HG02884 (cell line): ENCODE results near the gene PANK2.
"Not testable (repeated sequence)": the region's sequence is repeated elsewhere in the genome, so short reads cannot be mapped to it uniquely, and the experiment has no call there.

ENCODE experiments used
- ATAC-seq: cut with Tn5 transposase; IDR thresholded peaks from one replicate; pipeline ENCODE4 v1.9.1; 2021; ENCODE audit warnings: mild to moderate bottlenecking, moderate library complexity; ENCODE audit not compliant: unreplicated experiment

Gene PANK2

DNA sequence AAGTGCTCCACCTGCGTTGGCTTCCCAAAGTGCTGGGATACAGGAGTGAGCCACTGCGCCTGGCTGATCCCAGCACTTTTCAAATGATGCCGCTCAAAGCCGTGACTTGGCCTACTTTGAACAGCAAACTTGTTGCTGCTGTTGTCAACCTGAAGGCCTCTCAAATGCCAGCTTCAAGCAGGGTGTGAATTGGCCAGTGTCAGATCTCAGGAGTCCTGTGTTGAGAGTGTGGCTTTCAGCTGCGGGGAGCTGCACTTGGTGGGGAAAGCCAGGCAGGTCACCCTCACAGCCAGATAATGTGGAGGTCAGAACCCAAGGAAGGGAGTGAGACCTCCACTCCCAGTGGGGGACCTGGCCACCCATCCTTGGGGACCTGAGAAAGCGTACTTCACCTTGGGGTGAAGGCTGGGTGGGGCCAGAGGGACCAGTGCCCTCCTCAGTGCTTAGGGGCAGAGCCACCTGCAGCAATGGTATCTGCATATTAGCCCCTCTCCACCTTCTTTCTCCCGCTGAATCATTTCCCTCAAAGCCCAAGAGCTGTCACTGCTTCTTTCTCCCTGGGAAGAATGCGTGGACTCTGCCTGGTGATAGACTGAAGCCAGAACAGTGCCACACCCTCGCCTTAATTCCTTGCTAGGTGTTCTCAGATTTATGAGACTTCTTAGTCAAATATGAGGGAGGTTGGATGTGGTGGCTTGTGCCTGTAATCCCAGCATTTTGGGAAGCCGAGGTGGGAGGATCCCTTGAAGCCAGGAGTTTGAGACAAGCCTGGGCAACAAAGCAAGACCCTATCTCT is 19.1 kb upstream of the PANK2 start:
- no peak for ATAC-seq

DNA sequence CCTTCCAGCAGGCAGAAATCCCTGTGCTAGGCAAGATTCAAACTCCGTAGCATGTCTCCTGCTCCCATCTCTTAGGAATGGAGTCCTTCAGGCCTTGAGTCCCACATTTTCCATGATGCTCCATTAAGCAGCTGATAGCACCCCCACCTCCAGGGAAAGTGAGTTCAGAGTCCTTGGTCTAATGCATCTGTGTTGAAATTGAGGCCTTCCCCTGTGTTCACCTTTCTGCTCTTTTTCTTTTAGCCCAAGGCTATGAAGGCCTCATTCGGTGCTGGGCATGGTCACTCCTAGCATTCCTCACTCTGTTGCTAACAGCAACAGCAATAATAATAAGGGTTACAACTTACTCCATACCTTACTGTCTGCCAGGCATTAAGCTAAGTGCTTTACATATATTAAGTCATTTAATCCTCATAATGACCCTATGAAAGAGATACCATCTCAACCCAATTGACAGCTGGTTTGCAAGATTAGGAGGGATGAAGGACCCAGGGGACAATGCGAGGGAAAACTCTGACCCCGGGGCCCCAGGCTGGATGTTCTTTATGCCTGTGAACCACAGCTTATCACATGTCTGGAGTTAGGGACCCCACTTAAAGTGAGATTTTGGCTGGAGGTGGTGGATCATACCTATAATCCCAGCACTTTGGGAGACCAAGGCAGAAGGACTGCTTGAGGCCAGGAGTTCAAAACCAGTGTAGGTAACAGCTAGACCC is 17.5 kb upstream of the PANK2 start:
- no peak for ATAC-seq

DNA sequence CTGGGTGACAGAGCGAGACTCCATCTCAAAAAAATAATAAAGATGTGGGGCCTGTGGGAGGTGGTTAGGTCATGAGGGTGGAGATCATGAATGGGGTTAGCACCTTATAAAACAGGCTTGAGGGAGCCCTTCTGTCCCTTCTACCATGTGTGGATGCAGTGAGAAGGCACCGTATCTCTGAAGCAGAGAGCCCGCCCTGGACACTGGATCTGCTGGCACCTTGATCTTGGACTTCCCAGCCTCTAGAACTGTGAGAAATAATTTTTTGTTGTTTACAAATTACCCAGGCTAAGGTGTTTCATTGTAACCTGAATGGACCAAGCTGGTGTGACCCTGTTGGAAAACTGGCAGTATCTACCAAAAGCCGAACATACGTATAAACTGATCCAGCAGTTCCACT is 15.7 kb upstream of the PANK2 start:
- no peak for ATAC-seq

DNA sequence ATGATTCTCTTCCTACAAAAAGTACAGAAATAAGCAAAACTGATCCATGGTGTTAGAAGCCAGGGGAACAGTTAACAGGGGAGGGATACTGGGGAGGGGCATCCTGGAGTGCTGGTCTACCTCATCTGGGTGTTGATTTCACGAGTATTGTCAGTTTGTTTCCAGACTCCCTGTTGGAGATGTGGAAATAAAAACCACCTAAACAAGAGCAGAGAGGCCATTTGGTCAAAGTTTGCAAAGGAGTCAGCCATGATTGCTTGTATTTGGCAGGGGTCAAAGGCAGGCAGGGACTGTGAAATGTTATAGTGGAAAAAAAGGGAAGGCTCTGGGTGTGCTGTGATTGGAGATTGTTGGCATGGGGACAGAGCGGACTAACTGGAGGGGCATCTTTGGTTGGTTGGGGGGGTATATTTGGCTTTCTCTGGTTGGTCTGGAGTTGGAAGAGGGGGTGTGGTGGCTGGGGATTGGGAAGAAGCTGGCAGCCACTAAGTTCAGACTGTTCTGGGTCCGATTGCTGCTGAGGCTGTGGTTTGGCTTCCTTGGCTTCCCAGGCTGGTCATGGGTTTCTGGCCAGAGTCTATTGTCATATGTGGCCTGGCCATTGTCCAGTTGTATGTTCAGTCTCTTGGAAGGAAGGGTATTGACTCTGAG is 14.9 kb upstream of the PANK2 start:
- ATAC-seq = no peak

DNA sequence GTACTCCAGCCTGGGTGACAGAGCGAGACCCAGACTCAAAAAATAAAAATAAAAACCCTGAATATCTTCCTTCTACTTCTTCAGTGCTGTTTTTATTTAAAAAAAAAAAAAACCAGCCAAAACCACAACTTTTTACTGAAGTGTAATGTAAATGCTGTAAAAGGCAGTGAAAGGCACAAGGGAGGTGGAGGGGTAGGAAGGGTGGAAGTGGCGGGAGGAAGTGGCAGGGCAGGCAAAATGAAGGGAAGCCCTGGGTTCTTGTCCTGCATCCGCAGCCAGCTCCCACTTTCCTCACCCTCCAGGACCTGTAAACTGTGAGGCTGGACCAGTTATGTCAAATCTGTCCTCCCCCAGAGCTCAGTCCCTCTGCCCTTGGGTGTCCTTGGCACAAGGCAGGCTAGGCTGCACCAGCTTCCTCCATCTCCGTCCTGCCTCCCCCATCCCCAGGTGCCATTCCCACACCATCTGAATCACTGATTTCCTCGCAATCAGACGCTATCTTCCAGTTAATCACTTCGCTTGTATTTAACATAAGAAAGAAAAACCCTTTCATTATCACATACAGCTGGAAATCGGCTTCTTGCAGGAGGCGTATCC is 13.7 kb upstream of the PANK2 start:
- no peak for ATAC-seq

DNA sequence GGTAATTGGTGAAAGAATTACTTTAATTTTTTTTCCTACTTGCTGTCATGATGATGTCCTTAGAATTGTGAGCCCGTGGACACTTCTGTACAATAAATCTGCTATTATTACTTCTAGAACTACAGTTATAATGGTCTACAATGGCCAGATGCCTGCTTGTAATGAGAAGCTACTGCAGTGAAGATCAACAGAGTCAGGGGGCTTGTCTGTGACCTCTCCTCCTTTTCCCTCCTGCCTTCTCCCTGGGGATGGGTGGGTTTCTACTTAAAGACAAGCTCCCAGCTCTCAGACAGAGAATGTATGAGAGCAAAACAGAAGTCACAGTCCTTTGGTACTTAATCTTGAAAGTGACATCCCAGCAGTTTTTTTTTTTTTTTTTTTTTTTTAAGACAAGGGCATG is 13.2 kb upstream of the PANK2 start:
- no peak for ATAC-seq

DNA sequence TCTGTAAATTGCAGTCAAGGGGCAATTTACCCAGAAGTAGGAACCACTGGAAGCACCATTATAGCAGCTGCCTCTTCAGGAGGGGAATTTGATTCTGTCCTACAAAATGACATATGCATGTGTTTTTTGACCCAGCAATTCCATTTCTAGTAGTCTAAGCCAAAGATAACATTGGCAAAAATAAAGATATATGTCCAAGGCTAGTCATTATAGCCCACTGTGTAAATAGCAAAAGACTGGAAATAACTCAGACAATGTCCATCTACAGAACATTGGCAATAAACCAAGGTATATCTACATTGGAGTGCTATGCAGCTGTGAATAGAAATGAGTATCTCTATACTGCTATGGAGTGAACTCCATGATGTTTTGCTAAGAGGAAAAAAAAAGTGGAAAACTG is 12.5 kb upstream of the PANK2 start:
- ATAC-seq = no peak

DNA sequence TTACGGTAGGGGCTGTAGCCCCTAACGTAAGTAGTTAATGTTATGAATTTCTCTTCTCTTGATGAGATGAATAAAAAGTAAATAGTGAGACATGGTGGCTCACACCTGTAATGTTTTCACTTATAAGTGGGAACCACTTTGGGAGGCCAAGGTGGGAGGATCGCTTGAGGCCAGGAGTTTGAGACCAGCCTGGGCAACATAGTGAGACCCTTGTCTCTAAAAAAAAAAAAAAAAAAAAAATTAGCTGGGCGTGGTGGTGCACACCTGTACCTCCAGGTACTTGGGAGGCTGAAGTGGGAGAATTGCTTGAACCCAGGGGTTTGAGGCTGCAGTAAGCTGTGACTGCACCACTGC is 10.3 kb upstream of the PANK2 start:
- not testable (repeated sequence) for ATAC-seq

DNA sequence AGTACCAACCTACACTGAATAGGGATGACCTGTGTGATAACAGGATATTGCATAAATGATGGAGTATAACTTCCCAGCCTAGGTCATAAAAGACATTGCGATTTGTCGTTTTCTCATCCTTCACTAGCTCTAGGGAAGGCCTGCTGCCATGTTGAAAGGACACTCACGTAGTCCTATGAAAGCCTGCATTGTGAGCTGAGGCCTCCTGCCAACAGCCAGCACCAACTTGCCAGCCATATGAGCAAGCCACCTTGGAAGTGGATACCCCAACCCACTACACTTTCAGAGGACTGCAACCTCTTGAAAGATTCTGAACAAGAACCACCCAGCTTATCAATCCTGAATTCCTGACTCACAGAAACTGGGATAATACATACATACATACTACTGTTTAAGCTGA is 3.5 kb upstream of the PANK2 start:
- no peak for ATAC-seq

DNA sequence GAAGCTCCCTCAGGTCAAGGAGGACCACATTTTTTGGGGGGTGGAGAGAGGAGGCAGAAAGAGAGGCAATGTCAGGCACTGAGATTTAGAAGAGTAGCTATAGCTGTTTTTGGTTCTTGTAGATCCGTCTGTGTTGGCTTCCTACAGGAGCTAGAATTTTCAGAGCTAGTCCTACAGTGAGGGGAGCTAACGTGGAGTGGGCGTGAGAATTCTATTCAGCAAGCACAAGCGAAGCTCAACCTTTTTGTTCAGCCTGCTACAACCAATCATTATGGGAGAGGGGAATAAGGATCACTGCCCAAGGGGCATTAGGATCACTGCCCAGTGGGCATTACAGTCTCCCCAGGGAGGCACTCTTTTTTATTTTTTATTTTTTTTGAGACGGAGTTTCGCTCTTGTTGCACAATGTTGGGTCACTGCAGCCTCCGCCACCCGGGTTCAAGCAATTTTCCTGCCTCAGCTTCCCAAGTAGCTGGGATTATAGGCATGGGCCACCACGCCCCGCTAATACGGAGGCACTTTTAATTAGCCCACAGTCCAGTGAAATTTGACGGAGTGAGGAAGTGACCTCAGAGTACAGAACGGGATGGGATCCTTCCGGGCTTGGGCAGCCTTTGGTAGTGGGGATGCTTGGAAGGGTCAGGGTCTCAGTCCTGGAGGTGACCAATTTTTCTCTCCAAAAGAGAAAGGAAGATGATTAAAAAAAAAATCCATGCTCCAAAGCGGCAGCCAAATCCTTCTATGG is 1.1 kb upstream of the PANK2 start:
- no peak for ATAC-seq

DNA sequence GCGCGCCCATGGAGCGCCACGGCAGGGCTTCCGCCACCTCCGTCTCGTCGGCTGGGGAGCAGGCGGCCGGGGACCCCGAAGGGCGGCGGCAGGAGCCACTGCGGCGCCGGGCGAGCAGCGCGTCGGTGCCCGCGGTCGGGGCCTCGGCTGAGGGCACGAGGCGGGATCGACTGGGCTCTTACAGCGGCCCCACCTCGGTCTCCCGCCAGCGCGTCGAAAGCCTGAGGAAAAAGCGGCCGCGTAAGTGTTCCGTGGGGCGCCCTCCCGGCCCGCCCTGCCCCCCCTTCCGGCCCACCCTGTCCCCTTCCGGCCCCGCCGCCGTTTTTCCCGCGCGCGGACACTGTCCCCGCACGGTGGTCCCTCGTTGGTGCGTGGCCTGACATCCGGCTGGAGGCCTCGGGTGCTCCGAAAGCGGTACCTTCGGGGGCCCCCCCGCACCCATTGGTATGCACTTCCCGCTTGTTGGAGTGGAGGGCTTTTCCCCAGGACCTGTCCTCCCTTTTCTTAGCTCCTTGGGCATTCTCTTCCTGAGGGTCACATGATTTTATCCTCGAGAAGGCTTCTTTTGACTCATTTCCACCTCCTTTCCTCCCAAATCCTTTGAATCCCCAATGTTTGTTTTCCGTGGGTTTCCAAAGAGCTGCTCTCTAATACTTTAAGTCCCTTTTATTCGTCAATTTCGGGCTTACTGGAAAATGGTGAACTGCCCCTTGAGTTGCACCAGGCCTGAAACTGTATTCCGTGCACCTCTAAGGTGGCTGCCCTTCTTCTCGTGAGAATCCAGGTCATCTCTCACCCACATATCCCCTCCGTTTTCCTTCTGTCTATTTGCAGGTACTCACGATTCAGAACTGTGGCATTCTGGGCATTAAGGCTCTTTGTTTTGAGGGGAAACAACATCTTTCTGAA is 556 bp downstream of the PANK2 start:
- no peak for ATAC-seq

DNA sequence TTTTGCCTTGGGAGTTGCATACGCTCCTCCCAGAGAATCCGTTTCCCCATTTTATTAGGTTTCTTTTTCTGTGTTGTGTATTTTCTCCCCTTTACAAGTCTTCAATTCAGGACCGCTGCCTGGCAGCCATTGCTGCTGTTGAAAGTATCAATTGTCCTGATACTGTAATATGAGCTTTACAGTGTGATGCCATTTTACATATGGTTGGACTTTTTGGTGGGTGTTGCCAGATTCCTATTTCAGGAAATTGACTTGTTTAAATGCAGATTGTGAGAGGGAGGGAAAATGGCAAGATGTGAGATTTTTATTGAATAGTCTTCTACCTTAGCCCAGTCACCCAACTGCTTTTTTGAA is 1.2 kb downstream of the PANK2 start:
- ATAC-seq = no peak

DNA sequence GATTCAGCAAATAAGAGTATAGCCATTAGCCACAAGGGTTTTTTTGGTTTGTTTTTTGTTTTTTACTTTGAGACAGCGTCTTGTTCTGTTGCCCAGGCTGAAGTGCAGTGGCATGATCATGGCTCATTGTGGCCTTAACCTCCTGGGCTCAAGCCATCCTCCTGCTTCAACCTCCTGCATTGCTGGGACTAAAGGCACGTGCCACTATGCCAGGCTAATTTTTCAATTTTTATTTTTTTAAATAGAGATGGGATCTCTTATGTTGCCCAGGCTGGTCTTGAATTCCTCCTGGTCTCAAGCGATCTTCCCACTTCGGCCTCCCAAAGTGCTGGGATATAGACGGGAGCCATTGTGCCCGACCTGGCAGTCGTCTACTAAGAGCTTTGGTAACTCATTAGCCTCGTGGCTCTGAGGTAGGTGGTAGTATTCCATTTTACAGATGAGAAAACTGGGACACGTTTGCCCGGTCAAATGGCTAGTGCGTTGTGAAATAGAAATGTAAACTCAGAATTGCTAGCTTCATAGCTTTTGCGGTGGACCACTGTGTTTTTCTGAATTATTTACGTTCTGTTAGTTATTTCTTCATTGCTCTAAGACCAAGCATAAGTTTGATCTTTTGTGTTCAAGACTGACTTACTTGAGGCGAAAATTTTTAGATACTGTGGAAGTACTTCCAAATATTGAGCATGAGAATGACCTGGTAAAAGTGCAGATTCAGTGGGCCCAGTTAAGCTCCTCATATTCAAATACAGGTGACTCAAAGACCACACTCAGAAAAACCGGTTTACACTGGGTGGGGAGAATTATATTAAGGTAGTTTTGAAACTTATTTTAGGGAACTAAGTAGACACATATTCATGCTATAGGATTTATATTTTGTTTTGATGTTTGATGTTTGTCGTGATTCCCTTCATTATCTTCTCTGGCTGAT is 2.1 kb downstream of the PANK2 start:
- no peak for ATAC-seq

DNA sequence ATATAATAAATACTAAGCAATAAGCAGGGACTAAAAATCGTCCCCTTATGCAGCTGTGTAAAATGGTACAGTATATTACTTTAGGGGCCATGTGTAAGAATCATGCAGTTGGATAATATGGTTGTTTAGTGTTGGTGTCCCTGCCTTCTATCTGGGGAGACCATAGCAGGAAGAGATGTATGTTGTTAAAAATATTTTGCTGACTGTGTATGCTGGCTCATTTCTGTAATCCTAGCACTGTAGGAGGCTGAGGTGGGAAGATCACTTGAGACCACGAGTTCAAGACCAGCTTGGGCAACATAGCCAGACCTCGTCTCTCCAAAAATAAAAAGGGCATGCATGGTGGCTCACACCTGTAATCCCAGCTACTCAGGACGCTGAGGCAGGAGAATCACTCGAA is 5.6 kb downstream of the PANK2 start:
- ATAC-seq = no peak

DNA sequence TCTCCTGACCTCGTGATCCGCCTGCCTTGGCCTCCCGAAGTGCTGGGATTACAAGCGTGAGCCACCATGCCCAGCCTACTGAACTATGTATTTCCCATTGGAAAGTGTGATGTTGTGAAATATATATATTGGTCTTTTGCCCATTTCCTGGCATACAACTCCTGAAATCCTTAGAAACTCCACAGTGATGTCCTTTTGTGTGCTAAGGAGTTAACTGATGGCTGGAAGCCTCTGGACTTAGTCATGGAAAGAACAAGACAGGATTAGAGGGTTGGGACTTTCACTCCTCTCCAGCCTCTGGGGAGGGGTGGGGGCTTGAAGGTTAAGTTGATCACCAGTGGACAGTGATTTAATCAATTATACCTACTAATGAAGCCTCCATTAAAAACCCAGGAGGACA is 7.1 kb downstream of the PANK2 start:
- ATAC-seq = no peak

DNA sequence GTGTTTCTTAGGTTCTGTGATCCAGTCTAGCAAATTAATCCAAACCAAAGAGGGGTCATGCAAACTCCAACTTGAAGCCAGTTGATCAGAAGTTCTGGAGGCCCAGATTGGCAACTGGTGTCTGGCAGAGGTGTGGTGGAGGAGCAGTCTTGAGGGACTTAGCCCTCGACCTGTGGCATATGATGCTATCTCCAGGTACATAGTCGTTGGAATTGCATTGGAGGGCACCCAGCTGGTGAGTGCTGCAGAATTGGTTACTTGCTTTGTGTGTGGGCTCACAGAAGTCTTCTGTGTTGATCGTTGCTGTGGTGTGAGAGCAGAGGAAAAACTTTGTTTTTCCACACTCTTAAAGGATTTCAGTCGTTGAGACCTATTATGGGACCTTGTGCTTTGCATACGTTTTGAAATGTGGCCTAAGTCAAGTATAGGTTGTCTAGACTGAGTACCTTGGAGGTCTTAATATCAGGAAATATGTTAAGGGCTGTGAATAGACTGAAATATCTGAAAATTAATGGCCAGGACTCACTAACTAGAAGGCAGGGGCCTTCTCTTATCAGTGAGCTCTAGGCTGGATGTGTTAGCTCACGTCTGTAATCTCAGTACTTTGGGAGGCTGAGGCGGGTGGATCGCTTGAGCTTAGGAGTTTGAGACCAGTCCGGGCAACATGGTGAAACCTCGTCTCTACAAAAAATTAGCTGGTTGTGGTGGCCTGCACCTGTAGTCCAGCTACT is 7.8 kb downstream of the PANK2 start:
- ATAC-seq = no peak

DNA sequence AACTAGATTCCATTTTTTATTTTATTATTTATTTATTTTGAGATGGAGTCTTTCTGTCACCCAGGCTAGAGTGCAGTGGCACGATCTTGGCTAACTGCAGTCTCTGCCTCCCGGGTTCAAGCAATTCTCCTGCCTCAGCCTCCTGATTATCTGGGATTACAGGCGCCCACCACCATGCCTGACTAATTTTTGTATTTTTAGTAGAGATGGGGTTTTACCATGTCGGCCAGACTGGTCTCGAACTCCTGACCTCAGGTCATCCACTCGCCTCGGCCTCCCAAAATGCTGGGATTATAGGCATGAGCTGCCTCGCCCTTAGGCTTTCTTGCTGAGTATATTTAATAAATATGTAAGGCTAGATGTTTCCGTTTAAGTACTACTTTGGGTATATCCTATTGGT is 9.0 kb downstream of the PANK2 start:
- not testable (repeated sequence) for ATAC-seq

DNA sequence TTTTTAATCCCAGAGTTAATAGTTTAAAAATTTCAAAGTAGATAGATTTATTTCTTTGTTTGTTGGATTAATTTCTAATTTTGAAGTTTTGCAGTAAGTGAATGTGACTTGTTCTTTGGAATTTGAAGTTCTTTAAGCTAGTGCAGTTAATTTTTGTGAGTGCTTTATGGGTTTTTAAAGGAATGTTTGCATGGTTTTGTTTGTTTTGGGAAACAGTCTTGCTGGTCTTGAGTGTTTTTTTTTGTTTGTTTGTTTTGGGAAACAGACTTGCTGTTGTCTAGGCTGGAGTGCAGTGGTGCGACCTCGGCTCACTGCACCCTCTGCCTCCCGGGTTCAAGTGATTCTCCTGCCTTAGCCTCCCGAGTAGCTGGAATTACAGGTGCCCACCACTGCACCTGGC is 9.5 kb downstream of the PANK2 start:
- ATAC-seq = no peak
